ENCODE results near the gene KCTD5.

Gene KCTD5

GRCh38 chr16:2728034-2728433 lies 45.7 kb downstream of the KCTD5 start:
- Histone ChIP-seq H3K4me2 (ENCODE audit: insufficient read depth, low read length) (no peak overlapping the region), H4K20me1 (ENCODE audit: insufficient read depth, low read length) (no peaks in the 10 kb centered on the region), H3K4me3 (ENCODE audit: low read depth in 1 of 2, low read length in 2 of 2) (no peak overlapping the region), H3K79me2 (ENCODE audit: insufficient read depth, low read length) (no peaks in the 10 kb centered on the region), H2AFZ (ENCODE audit: low read depth, low read length) (no peak overlapping the region), H3K9me3 (ENCODE audit: insufficient read depth, low read length, severe bottlenecking) (no peaks in the 10 kb centered on the region), H3K36me3 (ENCODE audit: insufficient read depth, low read length) (no peaks in the 10 kb centered on the region), H3K4me1 (ENCODE audit: insufficient read depth, low read length) (no peaks in the 10 kb centered on the region), H3K27me3 (ENCODE audit: insufficient read depth, low read length, poor library complexity) (peaks cover 5% of the 10 kb centered on the region), H3K9ac (ENCODE audit: low read depth, low read length) (no peak overlapping the region), H3K27ac (ENCODE audit: low read length) (no peak overlapping the region)
- DNase-seq (no peak), ATAC-seq (ENCODE audit: insufficient read depth, low read depth) (no peak)
- TF ChIP-seq EZH2 (IDR thresholded peaks at IDR 0.05; ENCODE audit: borderline replicate concordance, low read depth, low read length, severe bottlenecking) (no peak), CTCF (IDR thresholded peaks at IDR 0.05; ENCODE audit: borderline replicate concordance, extremely low read depth, low read length, poor library complexity, severe bottlenecking) (no peak)

GRCh38 chr16:2734844-2735515 lies 52.7 kb downstream of the KCTD5 start:
- Histone ChIP-seq H3K27me3 (ENCODE audit: insufficient read depth, low read length, poor library complexity) (no peaks in the 10 kb centered on the region), H3K4me2 (ENCODE audit: insufficient read depth, low read length) (no peak overlapping the region), H3K9ac (ENCODE audit: low read depth, low read length) (no peak overlapping the region), H3K79me2 (ENCODE audit: insufficient read depth, low read length) (no peaks in the 10 kb centered on the region), H3K36me3 (ENCODE audit: insufficient read depth, low read length) (no peaks in the 10 kb centered on the region), H2AFZ (ENCODE audit: low read depth, low read length) (no peak overlapping the region), H3K4me1 (ENCODE audit: insufficient read depth, low read length) (no peaks in the 10 kb centered on the region), H3K4me3 (ENCODE audit: low read depth in 1 of 2, low read length in 2 of 2) (no peak overlapping the region), H4K20me1 (ENCODE audit: insufficient read depth, low read length) (no peaks in the 10 kb centered on the region), H3K27ac (ENCODE audit: low read length) (no peak overlapping the region), H3K9me3 (ENCODE audit: insufficient read depth, low read length, severe bottlenecking) (no peaks in the 10 kb centered on the region)
- no peak for ATAC-seq (ENCODE audit: insufficient read depth, low read depth)
- no peak for TF ChIP-seq EZH2 (IDR thresholded peaks at IDR 0.05; ENCODE audit: borderline replicate concordance, low read depth, low read length, severe bottlenecking)
- TF ChIP-seq CTCF (IDR thresholded peaks at IDR 0.05; ENCODE audit: borderline replicate concordance, extremely low read depth, low read length, poor library complexity, severe bottlenecking) = no peak
- DNase-seq = no peak

- Histone ChIP-seq H3K36me3 (ENCODE audit: insufficient read depth, low read length) (no peaks in the 10 kb centered on the region), H3K4me1 (ENCODE audit: insufficient read depth, low read length) (no peaks in the 10 kb centered on the region), H3K4me2 (ENCODE audit: insufficient read depth, low read length) (no peak overlapping the region), H3K9me3 (ENCODE audit: insufficient read depth, low read length, severe bottlenecking) (no peaks in the 10 kb centered on the region), H4K20me1 (ENCODE audit: insufficient read depth, low read length) (no peaks in the 10 kb centered on the region), H2AFZ (ENCODE audit: low read depth, low read length) (no peak overlapping the region), H3K27ac (ENCODE audit: low read length) (no peak overlapping the region), H3K79me2 (ENCODE audit: insufficient read depth, low read length) (no peaks in the 10 kb centered on the region), H3K4me3 (ENCODE audit: low read depth in 1 of 2, low read length in 2 of 2) (no peak overlapping the region), H3K27me3 (ENCODE audit: insufficient read depth, low read length, poor library complexity) (no peaks in the 10 kb centered on the region), H3K9ac (ENCODE audit: low read depth, low read length) (no peak overlapping the region)
- ATAC-seq (ENCODE audit: insufficient read depth, low read depth) (no peak), DNase-seq (no peak)
- TF ChIP-seq EZH2 (IDR thresholded peaks at IDR 0.05; ENCODE audit: borderline replicate concordance, low read depth, low read length, severe bottlenecking) (no peak), CTCF (IDR thresholded peaks at IDR 0.05; ENCODE audit: borderline replicate concordance, extremely low read depth, low read length, poor library complexity, severe bottlenecking) (no peak)
These were observed 54.3 kb downstream of the KCTD5 start for GRCh38 chr16:2736476-2737237.

All from DND-41 (cell line).